ENCODE results near the gene XAF1.
"Not testable (repeated sequence)": the region's sequence is repeated elsewhere in the genome, so short reads cannot be mapped to it uniquely, and the experiment has no call there.

The XAF1 gene

GRCh38 chr17:6755281-6755680, 565 bp upstream of the XAF1 start:
- no peak for DNase-seq

- DNase-seq = no peak
Observed at GRCh38 chr17:6756425-6757031, 682 bp downstream of the XAF1 start.

DNA sequence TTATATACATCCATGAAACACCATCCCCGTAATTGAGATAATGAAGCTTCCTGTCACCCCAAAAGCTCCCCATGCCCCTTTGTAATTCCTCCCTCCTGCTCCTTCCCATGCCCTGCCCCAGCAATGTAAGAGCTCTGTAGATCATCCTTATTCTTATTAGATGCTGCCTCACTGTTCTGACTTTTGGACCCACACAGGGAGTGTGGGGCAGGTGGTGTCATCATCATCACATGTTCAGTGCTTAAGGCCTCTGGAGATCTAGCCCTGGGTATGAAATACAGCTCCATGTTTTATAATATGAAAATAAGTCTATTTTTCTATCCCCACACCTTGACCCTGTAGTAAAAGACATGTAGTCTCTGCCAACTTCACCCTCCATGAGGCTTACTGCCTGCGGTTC, 1.9 kb downstream of the XAF1 start:
- DNase-seq = no peak

GRCh38 chr17:6761779-6762178, 5.9 kb downstream of the XAF1 start:
- no peak for DNase-seq

GRCh38 chr17:6768447-6768846, 12.6 kb downstream of the XAF1 start:
- DNase-seq = no peak

DNA sequence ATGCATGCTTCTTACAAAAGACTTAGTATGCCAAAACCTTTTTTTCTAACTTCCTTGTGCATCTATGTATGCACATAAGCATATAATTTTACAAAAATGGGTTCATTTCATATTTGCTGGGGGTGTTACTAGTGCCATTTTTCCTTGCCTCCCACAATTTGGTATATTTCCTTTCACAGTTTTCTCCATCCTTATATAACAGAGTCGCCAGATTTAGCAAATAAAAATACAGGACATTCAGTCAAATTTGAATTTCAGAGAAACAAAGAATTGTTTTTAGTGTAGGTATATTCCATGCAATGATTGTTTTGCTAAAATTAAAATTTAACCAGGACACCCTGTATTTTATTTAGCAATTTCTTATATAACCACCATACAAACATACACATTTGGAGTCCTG, 16.2 kb downstream of the XAF1 start:
- DNase-seq = no peak

DNA sequence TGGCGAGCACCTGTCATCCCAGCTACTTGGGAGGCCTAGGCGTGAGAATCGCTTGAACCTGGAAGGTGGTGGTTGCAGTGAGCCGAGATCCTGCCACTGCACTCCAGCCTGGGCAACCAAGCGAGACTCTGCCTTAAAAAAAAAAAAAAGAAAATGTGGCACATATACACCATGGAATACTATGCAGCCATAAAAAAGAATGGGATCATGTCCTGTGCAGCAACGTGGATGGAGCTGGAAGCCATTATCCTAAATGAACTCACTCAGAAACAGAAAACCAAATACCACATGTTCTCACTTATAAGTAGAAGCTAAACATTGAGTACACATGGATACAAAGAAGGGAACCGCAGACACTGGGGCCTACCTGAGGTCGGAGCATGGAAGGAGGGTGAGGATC, 19.1 kb downstream of the XAF1 start:
- DNase-seq = not testable (repeated sequence)

- DNase-seq = no peak
Observed at GRCh38 chr17:6775871-6776405, 20.1 kb downstream of the XAF1 start, which contains the start of gene FBXO39. Gene FBXO39 (plus strand): TSS chr17:6776215. CDS start chr17:6779869, 3,654 bp downstream.

DNA sequence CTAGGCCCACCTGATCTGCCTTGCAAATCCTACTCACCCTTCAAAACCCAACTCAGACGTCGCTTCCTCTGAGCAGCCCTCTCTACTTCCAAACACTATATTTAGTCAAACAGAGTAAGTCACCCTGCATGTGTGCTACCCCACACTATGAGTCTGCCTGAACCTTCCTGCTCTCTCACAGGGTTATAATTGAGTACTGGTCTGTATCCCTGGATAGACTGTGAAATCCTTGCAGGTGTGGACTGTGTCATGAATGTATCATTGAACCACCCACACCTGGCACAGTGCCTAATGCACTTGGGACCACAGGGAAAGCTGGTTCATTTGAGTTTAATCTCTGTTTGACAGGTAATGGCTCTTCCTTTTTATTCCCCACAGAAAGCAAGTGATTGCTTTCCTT, 23.6 kb downstream of the XAF1 start:
- no peak for DNase-seq

DNA sequence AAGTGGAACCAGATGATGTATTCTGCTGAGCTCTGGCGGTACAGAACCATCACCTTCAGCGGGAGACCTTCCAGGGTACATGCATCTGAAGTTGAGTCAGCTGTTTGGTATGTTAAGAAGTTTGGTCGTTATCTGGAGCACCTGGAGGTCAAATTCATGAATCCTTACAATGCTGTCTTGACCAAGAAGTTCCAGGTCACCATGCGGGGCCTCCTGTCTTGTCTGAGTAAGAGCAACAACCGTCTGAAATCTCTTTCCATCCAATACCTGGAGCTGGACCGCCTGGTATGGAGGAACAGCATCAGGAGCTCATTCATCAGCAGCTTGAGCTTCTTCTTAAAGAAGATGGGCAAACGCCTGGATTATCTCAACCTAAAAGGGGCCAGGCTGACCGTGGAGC, 24.2 kb downstream of the XAF1 start:
- no peak for DNase-seq

GRCh38 chr17:6780886-6781285, 25.0 kb downstream of the XAF1 start:
- DNase-seq = no peak

- no peak for DNase-seq
Observed at GRCh38 chr17:6782244-6782643, 26.4 kb downstream of the XAF1 start.

DNA sequence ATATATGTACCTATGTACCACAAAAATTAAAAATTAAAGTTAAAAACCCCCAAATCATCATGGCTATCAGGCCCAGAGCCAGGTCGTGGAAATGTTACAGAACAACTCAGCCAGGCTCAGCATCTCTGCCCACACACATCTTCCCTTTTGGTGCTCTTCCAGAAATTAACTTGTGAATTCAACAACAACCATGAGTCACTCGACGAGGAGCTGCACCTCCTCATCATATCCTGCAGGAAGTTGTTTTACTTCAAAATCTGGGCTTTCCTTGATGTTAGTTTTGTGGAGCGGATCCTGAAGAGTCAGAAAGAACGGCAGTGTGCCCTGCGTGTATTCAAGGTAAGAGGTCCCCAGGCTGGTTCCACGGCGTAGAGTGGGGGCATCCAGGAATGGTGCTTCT, 30.8 kb downstream of the XAF1 start:
- no peak for DNase-seq

- no peak for DNase-seq
Observed at GRCh38 chr17:6787081-6787693, 31.3 kb downstream of the XAF1 start.

DNA sequence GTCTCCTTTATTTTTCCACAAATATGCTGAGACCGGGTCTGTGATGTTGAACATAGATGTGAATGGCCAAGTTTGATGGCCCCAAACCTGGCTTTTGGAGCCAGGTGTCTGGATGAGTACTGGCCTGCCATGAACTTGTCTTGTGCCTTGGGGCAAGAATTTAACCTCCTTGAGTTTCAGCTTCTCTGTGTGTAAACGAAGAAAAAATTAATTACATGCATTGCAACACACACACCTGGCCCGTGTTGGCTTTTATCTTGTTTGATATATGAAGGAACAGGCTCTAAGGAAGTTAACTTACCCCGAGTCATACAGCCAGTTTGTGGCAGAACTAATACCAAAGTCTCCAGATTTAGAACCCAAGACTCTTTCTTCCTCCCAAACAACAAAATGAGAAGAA, 33.3 kb downstream of the XAF1 start:
- no peak for DNase-seq

DNA sequence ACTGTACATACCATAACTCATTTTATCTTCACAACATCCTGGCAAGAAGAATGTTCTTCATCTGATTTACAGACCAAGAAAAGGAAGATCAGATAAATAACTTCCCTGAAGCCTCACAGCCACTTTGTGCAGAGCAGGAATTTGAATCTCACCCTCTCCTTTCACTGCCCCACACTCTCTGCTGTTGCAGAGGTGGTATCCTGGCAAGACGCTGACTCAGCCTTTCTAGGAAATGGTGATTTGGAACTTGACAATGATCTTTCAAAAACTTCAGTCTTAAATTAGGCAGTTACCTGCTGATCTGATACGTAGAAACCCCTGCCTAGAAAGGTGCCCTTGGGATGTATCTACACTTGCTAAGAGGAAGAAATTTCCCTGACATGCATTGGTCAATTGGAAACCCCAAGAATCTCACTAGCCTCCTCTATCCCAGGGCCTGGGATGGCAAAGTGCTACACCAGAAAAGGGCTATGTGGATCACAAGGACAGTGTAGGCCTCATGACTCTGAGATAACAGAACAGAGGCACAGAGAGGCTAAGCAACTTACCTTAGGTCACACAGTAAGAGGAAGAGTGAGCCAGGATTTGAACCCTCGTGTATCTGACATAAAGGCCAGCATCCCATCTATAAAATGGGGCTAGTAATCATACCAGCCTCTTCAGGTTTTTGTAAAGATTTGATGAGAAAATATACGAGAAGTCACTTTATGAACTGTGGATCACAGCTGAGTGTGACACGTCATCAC, 38.1 kb downstream of the XAF1 start:
- DNase-seq = no peak

- no peak for DNase-seq
Observed at GRCh38 chr17:6796017-6796886, 40.4 kb downstream of the XAF1 start.

GRCh38 chr17:6796887-6797490, 41.1 kb downstream of the XAF1 start:
- no peak for DNase-seq

DNA sequence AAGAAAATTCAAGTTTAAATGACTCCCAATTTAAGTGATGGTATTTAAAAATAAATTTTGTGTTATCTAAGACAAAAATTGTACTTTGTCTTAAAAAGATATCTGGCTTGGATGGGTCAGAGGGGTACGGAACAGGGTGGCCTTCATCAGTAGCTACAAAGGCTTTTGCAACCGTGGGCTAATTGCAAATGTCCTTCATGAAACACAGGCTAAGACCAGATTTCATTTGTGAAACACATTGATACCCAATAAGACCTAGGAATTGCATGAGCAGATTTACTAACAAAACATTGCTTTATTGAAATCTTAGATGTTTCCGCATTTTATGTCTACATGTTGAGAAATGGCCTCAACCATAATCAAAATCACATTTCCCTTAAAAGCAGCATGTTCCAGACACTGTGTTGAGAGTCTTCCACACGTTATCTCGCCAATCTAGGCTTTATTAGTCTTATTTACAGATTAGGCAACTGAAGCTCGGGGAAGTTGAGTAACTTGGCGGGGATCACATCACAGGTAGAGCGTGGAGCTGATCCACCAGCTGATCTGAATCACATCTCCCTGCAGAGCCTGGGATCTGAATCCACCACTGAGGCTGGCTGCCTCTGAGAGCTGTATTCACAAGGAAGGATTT, 42.0 kb downstream of the XAF1 start:
- no peak for DNase-seq

- no peak for DNase-seq
Observed at GRCh38 chr17:6799738-6800137, 43.9 kb downstream of the XAF1 start.

DNA sequence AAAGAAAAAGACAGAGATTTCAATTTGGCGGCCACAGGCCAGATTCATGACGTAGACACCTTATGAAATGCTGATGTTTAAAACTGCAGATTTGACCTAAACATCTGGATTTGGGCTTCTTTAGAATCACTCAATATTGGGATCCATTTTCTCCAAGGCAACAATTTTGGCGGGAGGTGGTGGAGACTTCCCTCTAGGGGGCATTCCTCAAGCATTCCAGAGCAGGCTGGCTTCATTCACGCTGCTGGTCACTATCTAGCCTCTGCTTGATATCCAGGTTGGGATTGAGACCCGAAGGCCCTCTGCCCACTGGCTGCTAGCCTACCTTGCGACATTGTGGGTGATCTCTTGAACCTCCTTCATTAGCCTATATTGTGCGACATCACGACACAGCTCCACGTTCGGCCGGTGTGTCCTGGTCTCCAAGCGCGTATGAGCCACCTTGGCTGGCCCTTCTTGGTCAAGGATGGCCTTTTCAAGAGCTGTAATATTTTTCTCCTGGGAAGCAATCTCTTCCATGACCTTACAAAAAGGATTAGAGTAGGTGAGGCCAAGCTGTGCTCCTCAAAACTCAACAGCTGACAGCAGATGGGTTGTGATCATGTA, 44.7 kb downstream of the XAF1 start:
- DNase-seq = no peak

- DNase-seq = no peak
Observed at GRCh38 chr17:6811510-6811909, 55.7 kb downstream of the XAF1 start.

Data from SHP77 treated with DMSO at 0.1 percent for 48 hours (cell line).